ENCODE results near the gene EDAR. TPM values are rescaled to one million over a fixed set of nuclear protein-coding genes. Genes with fewer than 3 reads are reported as not detected.

Gene EDAR
- total and polyA plus RNA-seq, 10 of the 15 experiments (the other 5 are each of a cell fraction or from before 2014, with no cell fraction given), result 0.04 TPM; not detected in 9

DNA sequence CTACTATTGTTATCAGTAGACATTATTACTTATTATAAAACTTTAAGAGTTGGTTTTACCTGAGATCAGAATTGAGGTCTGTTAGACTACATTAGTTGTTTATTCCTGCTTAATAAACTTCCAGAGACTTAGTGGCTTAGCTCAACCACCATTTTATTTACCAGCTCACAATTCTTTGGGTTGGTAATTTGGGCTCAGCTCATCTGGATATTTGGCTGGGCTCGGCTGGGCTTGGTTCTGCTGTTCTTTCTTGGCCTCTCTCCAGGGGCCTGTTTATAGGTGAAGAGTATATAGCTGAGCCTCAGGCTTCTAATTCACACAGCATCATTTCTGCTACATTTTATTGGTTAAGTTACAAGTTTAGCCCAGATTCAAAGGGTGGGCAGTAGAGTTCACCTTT lies 134.5 kb downstream of the EDAR start:
- in situ Hi-C loops (cut with MboI) (no loop called here), intact Hi-C loops (cut with micrococcal nuclease; ENCODE audit: unreplicated experiment) (no loop called here)
- H3K9ac ChIP-seq (ENCODE audit: control insufficient read depth, insufficient read depth, low read length), result no peak overlapping the region
- ChIA-PET POLR2A (no interaction called here), RAD21 (ENCODE audit: unreplicated experiment) (interaction anchor here (1.3 kb wide), 2 partner anchors 20 to 65 kb away, joined by 3 to 4 read pairs; no protein-coding TSS in a partner anchor), CTCF (interaction anchor here (0.7 to 1.5 kb wide), 3 partner anchors 13 to 656 kb away, joined by 3 to 5 read pairs (median 3); no protein-coding TSS in a partner anchor), SMC1A (ENCODE audit: uncharacterized antibody, unreplicated experiment) (interaction anchor here (0.8 to 1.3 kb wide), 4 partner anchors 10 to 78 kb away, joined by 3 to 5 read pairs (median 5); partner anchors contain the start of gene CCDC138)
- 100% methylated on average over 1 of the region's 1 CpG for WGBS (ENCODE audit: insufficient coverage, insufficient replicate concordance, low lambda C conversion rate, missing lambda C conversion rate)
- no peaks in the 10 kb centered on the region for H3K27me3 ChIP-seq (replicated peaks in 1 of 2; ENCODE audit: control insufficient read depth in 2 of 2, insufficient read depth in 2 of 2, low read length in 1 of 2)
- no peaks in the 10 kb centered on the region for H3K9me3 ChIP-seq (replicated peaks; ENCODE audit: control insufficient read depth, insufficient read depth, low read length)
- FAIRE-seq, result no peak
- H3K4me3 ChIP-seq, result no peak overlapping the region
- no peaks in the 10 kb centered on the region for H4K20me1 ChIP-seq (ENCODE audit: control insufficient read depth, insufficient read depth)
- H3K4me2 ChIP-seq (ENCODE audit: control insufficient read depth, insufficient read depth), result no peak overlapping the region
- peaks cover 0 to 1% of the 10 kb centered on the region in 2 experiments; a peak in 2 of 4 replicates for H3K36me3 ChIP-seq (ENCODE audit: control insufficient read depth in 2 of 2, insufficient read depth in 2 of 2, low read length in 1 of 2)
- DNase-seq (ENCODE audit: low read depth, low spot score), result no peak
- H3K79me2 ChIP-seq (ENCODE audit: control insufficient read depth, insufficient read depth, low read length), result no peaks in the 10 kb centered on the region
- no TSS peak for BruUV-seq (replicated peaks)
- TF ChIP-seq ZNF622 (IDR thresholded peaks at IDR 0.05) (no peak), PAX8 (IDR thresholded peaks at IDR 0.05) (no peak)
- H3K4me1 ChIP-seq (ENCODE audit: control insufficient read depth, insufficient read depth, low read length), result no peaks in the 10 kb centered on the region
- H3K27ac ChIP-seq (ENCODE audit: control insufficient read depth, insufficient read depth), result no peak overlapping the region
- ATAC-seq, result no peak
- no peak overlapping the region for H2AFZ ChIP-seq (ENCODE audit: control insufficient read depth, low read depth, low read length)

DNA sequence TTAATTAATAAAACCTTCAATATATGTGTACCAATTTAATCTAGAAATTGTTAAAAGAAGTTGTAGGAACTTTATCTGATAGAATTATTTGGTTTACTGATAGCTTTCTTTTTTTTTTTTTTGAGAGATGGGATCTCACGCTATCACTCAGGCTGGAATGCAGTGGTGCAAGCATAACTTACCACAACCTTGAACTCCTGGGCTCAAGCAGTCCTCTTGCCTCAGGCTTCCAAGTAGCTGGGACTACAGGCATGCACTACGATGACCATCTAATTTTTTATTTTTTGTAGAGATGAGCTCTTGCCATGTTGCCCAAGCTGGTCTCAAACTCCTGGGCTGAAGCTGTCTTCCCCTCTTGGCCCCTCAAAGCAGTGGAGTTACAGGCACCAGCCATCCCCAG lies 135.6 kb downstream of the EDAR start:
- Histone ChIP-seq H3K27me3 (replicated peaks in 1 of 2; ENCODE audit: control insufficient read depth in 2 of 2, insufficient read depth in 2 of 2, low read length in 1 of 2) (no peaks in the 10 kb centered on the region), H3K79me2 (ENCODE audit: control insufficient read depth, insufficient read depth, low read length) (no peaks in the 10 kb centered on the region), H2AFZ (ENCODE audit: control insufficient read depth, low read depth, low read length) (no peak overlapping the region), H4K20me1 (ENCODE audit: control insufficient read depth, insufficient read depth) (no peaks in the 10 kb centered on the region), H3K4me2 (ENCODE audit: control insufficient read depth, insufficient read depth) (no peak overlapping the region), H3K36me3 (ENCODE audit: control insufficient read depth in 2 of 2, insufficient read depth in 2 of 2, low read length in 1 of 2) (peaks cover 2 to 4% of the 10 kb centered on the region in 2 experiments; a peak in 2 of 4 replicates), H3K9ac (ENCODE audit: control insufficient read depth, insufficient read depth, low read length) (no peak overlapping the region), H3K9me3 (replicated peaks; ENCODE audit: control insufficient read depth, insufficient read depth, low read length) (no peaks in the 10 kb centered on the region), H3K27ac (ENCODE audit: control insufficient read depth, insufficient read depth) (no peak overlapping the region), H3K4me1 (ENCODE audit: control insufficient read depth, insufficient read depth, low read length) (no peaks in the 10 kb centered on the region), H3K4me3 (no peak overlapping the region)
- in situ Hi-C loops (cut with MboI) (no loop called here), intact Hi-C loops (cut with micrococcal nuclease; ENCODE audit: unreplicated experiment) (no loop called here)
- no TSS peak for BruUV-seq (replicated peaks)
- TF ChIP-seq PAX8 (IDR thresholded peaks at IDR 0.05) (no peak), TCF3 (IDR thresholded peaks at IDR 0.05; ENCODE audit: borderline replicate concordance, insufficient read depth, low read depth, low read length) (no peak), FOXK2 (IDR thresholded peaks at IDR 0.05) (no peak), ESRRA (IDR thresholded peaks at IDR 0.05; ENCODE audit: low read length) (no peak), FOXM1 (IDR thresholded peaks at IDR 0.05; ENCODE audit: low read depth, low read length) (no peak)
- TF ChIP-seq, protein P1, sequence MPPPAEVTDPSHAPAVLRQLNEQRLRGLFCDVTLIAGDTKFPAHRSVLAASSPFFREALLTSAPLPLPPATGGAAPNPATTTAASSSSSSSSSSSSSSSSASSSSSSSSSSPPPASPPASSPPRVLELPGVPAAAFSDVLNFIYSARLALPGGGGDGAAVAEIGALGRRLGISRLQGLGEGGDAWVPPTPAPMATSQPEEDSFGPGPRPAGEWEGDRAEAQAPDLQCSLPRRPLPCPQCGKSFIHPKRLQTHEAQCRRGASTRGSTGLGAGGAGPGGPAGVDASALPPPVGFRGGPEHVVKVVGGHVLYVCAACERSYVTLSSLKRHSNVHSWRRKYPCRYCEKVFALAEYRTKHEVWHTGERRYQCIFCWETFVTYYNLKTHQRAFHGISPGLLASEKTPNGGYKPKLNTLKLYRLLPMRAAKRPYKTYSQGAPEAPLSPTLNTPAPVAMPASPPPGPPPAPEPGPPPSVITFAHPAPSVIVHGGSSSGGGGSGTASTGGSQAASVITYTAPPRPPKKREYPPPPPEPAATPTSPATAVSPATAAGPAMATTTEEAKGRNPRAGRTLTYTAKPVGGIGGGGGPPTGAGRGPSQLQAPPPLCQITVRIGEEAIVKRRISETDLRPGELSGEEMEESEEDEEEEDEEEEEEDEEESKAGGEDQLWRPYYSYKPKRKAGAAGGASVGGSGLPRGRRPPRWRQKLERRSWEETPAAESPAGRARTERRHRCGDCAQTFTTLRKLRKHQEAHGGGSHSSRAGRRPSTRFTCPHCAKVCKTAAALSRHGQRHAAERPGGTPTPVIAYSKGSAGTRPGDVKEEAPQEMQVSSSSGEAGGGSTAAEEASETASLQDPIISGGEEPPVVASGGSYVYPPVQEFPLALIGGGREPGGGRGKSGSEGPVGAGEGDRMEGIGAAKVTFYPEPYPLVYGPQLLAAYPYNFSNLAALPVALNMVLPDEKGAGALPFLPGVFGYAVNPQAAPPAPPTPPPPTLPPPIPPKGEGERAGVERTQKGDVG (CRISPR knock-in tag; IDR thresholded peaks at IDR 0.05), result no peak
- 91% methylated on average over 1 of the region's 2 CpGs for WGBS (ENCODE audit: insufficient coverage, insufficient replicate concordance, low lambda C conversion rate, missing lambda C conversion rate)
- FAIRE-seq (no peak), DNase-seq (ENCODE audit: low read depth, low spot score) (no peak), ATAC-seq (no peak)
- CTCF ChIA-PET, result interaction anchor here (1.5 kb wide), 1 partner anchor 657 kb away, joined by 5 read pairs; no protein-coding TSS in a partner anchor
- SMC1A ChIA-PET (ENCODE audit: uncharacterized antibody, unreplicated experiment), result interaction anchor here (1.3 kb wide), 2 partner anchors 11 to 19 kb away, joined by 4 to 5 read pairs; no protein-coding TSS in a partner anchor
- POLR2A ChIA-PET, result no interaction called here
- RAD21 ChIA-PET (ENCODE audit: unreplicated experiment), result interaction anchor here (1.3 kb wide), 2 partner anchors 19 to 64 kb away, joined by 3 to 4 read pairs; no protein-coding TSS in a partner anchor
